ENCODE data around the gene SLC37A4.

SLC37A4 gene

DNA sequence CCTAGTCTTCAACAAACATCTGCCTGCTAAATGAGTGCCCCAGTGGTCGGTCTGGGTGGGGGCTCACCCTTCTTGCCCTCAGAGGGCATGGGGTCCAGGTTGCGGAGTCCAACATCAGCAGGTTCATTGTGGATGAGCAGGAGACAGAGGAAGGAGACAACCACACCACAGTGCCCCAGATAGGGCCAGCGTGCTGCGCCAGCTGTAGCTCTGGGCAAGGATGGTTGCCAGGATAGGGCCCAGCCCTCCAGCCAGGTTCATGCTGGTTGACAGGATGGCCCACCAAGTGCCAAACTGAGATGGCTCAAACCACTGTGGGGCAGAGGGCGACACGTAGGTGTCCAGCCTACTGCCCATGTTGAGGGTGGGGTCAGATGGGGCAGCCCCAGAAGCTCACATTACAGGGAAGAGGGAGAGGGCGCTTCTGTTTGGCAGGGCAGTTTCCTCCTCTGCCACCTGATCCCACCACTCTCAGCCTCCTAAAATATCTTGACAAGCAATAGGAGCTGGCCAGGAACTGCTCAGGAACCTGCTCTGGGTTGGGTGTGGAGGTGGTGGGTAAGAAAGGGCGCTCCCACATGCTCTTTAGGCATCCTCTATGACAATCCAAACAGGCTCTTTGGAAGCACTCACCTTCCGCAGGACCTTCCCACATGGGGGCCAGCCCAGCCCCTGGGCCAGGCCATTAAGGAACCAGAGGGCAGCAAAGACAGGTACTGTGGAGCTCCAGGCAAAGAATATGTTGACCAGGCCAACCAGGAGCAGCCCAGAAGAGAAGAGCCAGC is 2.9 kb downstream of the SLC37A4 start:
- Histone ChIP-seq H3K4me3 (ENCODE audit: low read length) (no peak overlapping the region), H3K9me2 (replicated peaks; ENCODE audit: control insufficient read depth, low read length) (no peaks in the 10 kb centered on the region), H3K27ac (ENCODE audit: low read depth, low read length) (no peak overlapping the region), H3K9me3 (ENCODE audit: control insufficient read depth, insufficient read depth, low read length) (no peaks in the 10 kb centered on the region), H4K20me1 (ENCODE audit: control insufficient read depth, insufficient read depth, low read depth, low read length) (no peaks in the 10 kb centered on the region), H3K79me2 (ENCODE audit: control insufficient read depth, low read length) (peaks cover 32% of the 10 kb centered on the region), H3K4me2 (ENCODE audit: low read length) (no peak overlapping the region; the same call in 1 of the 2 replicates), H3K27me3 (ENCODE audit: control insufficient read depth, low read length) (no peaks in the 10 kb centered on the region), H3K36me3 (ENCODE audit: control insufficient read depth, low read length) (peaks cover 69% of the 10 kb centered on the region), H3K4me1 (ENCODE audit: control insufficient read depth, low read length) (peaks cover 18% of the 10 kb centered on the region), H3F3A (ENCODE audit: control insufficient read depth, insufficient read depth) (peaks cover 5% of the 10 kb centered on the region)
- no peak for TF ChIP-seq EZH2phosphoT487 (IDR thresholded peaks at IDR 0.05; ENCODE audit: borderline replicate concordance, low read length)
- TF ChIP-seq, protein P1, sequence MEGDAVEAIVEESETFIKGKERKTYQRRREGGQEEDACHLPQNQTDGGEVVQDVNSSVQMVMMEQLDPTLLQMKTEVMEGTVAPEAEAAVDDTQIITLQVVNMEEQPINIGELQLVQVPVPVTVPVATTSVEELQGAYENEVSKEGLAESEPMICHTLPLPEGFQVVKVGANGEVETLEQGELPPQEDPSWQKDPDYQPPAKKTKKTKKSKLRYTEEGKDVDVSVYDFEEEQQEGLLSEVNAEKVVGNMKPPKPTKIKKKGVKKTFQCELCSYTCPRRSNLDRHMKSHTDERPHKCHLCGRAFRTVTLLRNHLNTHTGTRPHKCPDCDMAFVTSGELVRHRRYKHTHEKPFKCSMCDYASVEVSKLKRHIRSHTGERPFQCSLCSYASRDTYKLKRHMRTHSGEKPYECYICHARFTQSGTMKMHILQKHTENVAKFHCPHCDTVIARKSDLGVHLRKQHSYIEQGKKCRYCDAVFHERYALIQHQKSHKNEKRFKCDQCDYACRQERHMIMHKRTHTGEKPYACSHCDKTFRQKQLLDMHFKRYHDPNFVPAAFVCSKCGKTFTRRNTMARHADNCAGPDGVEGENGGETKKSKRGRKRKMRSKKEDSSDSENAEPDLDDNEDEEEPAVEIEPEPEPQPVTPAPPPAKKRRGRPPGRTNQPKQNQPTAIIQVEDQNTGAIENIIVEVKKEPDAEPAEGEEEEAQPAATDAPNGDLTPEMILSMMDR (IDR thresholded peaks at IDR 0.05; ENCODE audit: low read depth, low read length, poor library complexity, severe bottlenecking), result no peak

DNA sequence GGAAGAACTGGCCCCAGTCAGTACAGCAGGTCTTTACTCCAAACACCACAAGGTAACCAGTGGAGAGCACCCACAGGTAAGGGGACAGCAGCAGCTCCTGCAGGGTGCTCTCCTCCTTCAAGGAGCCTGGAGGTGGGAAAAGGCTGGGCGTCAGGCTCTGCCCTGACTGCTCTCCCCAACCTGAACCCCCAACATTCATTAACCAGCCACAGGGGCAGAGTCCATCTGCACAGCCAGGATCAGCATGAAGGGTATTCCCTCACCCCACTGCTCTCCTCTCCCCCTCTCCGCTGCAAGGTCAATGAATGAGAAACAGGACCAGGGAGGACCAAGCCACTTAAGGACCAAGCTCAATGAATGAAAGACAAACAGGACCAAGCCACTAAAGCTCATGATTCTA is 3.7 kb downstream of the SLC37A4 start:
- Histone ChIP-seq H3K27ac (ENCODE audit: low read depth, low read length) (no peak overlapping the region), H3K79me2 (ENCODE audit: control insufficient read depth, low read length) (peaks cover 33% of the 10 kb centered on the region), H4K20me1 (ENCODE audit: control insufficient read depth, insufficient read depth, low read depth, low read length) (no peaks in the 10 kb centered on the region), H3K4me2 (ENCODE audit: low read length) (no peak overlapping the region), H3K9me2 (replicated peaks; ENCODE audit: control insufficient read depth, low read length) (no peaks in the 10 kb centered on the region), H3K4me1 (ENCODE audit: control insufficient read depth, low read length) (peaks cover 18% of the 10 kb centered on the region), H3F3A (ENCODE audit: control insufficient read depth, insufficient read depth) (peaks cover 5% of the 10 kb centered on the region), H3K27me3 (ENCODE audit: control insufficient read depth, low read length) (no peaks in the 10 kb centered on the region), H3K9me3 (ENCODE audit: control insufficient read depth, insufficient read depth, low read length) (no peaks in the 10 kb centered on the region), H3K36me3 (ENCODE audit: control insufficient read depth, low read length) (peaks cover 75% of the 10 kb centered on the region), H3K4me3 (ENCODE audit: low read length) (no peak overlapping the region)
- no peak for TF ChIP-seq EZH2phosphoT487 (IDR thresholded peaks at IDR 0.05; ENCODE audit: borderline replicate concordance, low read length)
- TF ChIP-seq, protein P1 (IDR thresholded peaks at IDR 0.05; ENCODE audit: low read depth, low read length, poor library complexity, severe bottlenecking), result no peak

DNA sequence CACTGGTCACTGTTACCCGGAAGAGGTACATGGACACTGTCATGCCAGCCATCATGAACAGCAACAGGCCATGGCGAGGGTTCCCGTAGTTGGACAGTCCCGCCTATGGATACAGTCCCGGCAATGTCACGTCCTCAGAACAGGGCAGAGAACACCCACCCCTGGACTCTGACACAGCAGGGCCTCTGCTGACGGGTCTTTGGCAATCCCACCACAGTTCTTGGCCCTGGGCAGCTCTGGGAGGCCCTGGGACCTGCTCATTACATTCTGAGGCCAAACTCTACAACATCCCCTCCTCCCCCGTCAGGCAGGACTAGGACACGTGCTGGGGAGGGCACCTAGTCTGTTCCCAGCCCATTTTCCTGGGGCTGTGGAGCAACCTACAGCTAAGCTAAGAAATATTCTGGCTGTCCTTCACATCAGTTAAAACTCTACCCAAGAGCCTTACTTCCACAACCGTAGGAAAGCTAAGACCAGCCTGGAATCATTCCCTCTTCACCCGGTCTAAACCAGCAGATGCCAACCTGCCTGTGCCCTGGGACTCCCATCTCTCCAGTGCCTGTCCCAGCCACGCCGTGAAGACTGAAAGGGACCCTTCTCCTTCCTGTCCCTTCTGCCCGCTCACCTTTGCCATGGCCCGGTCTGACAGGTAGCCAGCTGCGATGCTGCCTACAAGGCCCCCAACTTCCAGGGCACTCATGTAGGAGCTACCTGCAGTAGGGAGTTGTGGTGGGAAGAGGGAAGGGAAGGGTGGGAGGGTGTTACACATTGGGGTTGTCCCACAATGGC is 4.5 kb downstream of the SLC37A4 start:
- H3K4me2 ChIP-seq (ENCODE audit: low read length), result no peak overlapping the region
- H3K27ac ChIP-seq (ENCODE audit: low read depth, low read length), result no peak overlapping the region
- H3K27me3 ChIP-seq (ENCODE audit: control insufficient read depth, low read length), result no peaks in the 10 kb centered on the region
- TF ChIP-seq EZH2phosphoT487 (IDR thresholded peaks at IDR 0.05; ENCODE audit: borderline replicate concordance, low read length), result no peak
- TF ChIP-seq, protein P1 (IDR thresholded peaks at IDR 0.05; ENCODE audit: low read depth, low read length, poor library complexity, severe bottlenecking), result no peak
- H3K36me3 ChIP-seq (ENCODE audit: control insufficient read depth, low read length), result peaks cover 83% of the 10 kb centered on the region
- peaks cover 8% of the 10 kb centered on the region for H3F3A ChIP-seq (ENCODE audit: control insufficient read depth, insufficient read depth)
- H3K4me3 ChIP-seq (ENCODE audit: low read length), result no peak overlapping the region
- H3K9me3 ChIP-seq (ENCODE audit: control insufficient read depth, insufficient read depth, low read length), result no peaks in the 10 kb centered on the region
- peaks cover 20% of the 10 kb centered on the region for H3K4me1 ChIP-seq (ENCODE audit: control insufficient read depth, low read length)
- H3K9me2 ChIP-seq (replicated peaks; ENCODE audit: control insufficient read depth, low read length), result no peaks in the 10 kb centered on the region
- no peaks in the 10 kb centered on the region for H4K20me1 ChIP-seq (ENCODE audit: control insufficient read depth, insufficient read depth, low read depth, low read length)
- peaks cover 41% of the 10 kb centered on the region for H3K79me2 ChIP-seq (ENCODE audit: control insufficient read depth, low read length)

Data from DOHH2 (cell line).